ENCODE results near the gene HAAO.
"Not testable (repeated sequence)": the region's sequence is repeated elsewhere in the genome, so short reads cannot be mapped to it uniquely, and the experiment has no call there.

HAAO gene

GRCh38 chr2:42792583-42793333 lies at the start of gene HAAO:
Gene HAAO, minus strand, starts transcription at chr2:42792583. Its CDS starts 47 bp downstream, at chr2:42792536.
- Histone ChIP-seq H3K4me1 (ENCODE audit: control insufficient read depth in 2 of 2, insufficient read depth in 2 of 2, low read length in 2 of 2) (peaks cover 15 to 18% of the 10 kb centered on the region in 2 donors), H3K27ac (ENCODE audit: low read depth in 2 of 2, low read length in 2 of 2) (peak within 1 kb of the TSS; percentile 82 to 89), H3K4me3 (ENCODE audit: low read length in 2 of 2) (peak within 1 kb of the TSS; percentile 70 to 81), H3K9me3 (ENCODE audit: control insufficient read depth in 2 of 2, low read length in 2 of 2) (no peaks in the 10 kb centered on the region), H3K9ac (ENCODE audit: low read depth in 1 of 2, low read length in 2 of 2) (peak within 1 kb of the TSS; percentile 77), H3K36me3 (ENCODE audit: control insufficient read depth in 2 of 2, insufficient read depth in 2 of 2, low read length in 2 of 2) (no peaks in the 10 kb centered on the region), H3K27me3 (ENCODE audit: control insufficient read depth in 2 of 2, insufficient read depth in 2 of 2, low read length in 2 of 2) (no peaks in the 10 kb centered on the region)

GRCh38 chr2:42841344-42841743 lies 49.0 kb upstream of the HAAO start:
- Histone ChIP-seq H3K27me3 (ENCODE audit: control insufficient read depth in 2 of 2, insufficient read depth in 2 of 2, low read length in 2 of 2) (no peaks in the 10 kb centered on the region), H3K9ac (ENCODE audit: low read depth in 1 of 2, low read length in 2 of 2) (no peak overlapping the region), H3K27ac (ENCODE audit: low read depth in 2 of 2, low read length in 2 of 2) (peak overlapping the region in 1 of 2 donors; percentile 43), H3K9me3 (ENCODE audit: control insufficient read depth in 2 of 2, low read length in 2 of 2) (no peaks in the 10 kb centered on the region), H3K4me1 (ENCODE audit: control insufficient read depth in 2 of 2, insufficient read depth in 2 of 2, low read length in 2 of 2) (peaks cover 0 to 6% of the 10 kb centered on the region in 2 donors), H3K36me3 (ENCODE audit: control insufficient read depth in 2 of 2, insufficient read depth in 2 of 2, low read length in 2 of 2) (no peaks in the 10 kb centered on the region), H3K4me3 (ENCODE audit: low read length in 2 of 2) (no peak overlapping the region)

- H3K36me3 ChIP-seq (ENCODE audit: control insufficient read depth in 2 of 2, insufficient read depth in 2 of 2, low read length in 2 of 2): no peaks in the 10 kb centered on the region
- H3K4me1 ChIP-seq (ENCODE audit: control insufficient read depth in 2 of 2, insufficient read depth in 2 of 2, low read length in 2 of 2): peaks cover 0 to 6% of the 10 kb centered on the region in 2 donors
- no peaks in the 10 kb centered on the region for H3K27me3 ChIP-seq (ENCODE audit: control insufficient read depth in 2 of 2, insufficient read depth in 2 of 2, low read length in 2 of 2)
- H3K9me3 ChIP-seq (ENCODE audit: control insufficient read depth in 2 of 2, low read length in 2 of 2): no peaks in the 10 kb centered on the region
- peak overlapping the region in 1 of 2 donors; percentile 43 for H3K27ac ChIP-seq (ENCODE audit: low read depth in 2 of 2, low read length in 2 of 2)
- H3K9ac ChIP-seq (ENCODE audit: low read depth in 1 of 2, low read length in 2 of 2): no peak overlapping the region
- no peak overlapping the region for H3K4me3 ChIP-seq (ENCODE audit: low read length in 2 of 2)
Observed at GRCh38 chr2:42840760-42841159, 48.4 kb upstream of the HAAO start.

GRCh38 chr2:42839809-42840501 lies 47.6 kb upstream of the HAAO start:
- H3K4me3 ChIP-seq (ENCODE audit: low read length in 2 of 2): no peak overlapping the region
- H3K36me3 ChIP-seq (ENCODE audit: control insufficient read depth in 2 of 2, insufficient read depth in 2 of 2, low read length in 2 of 2): no peaks in the 10 kb centered on the region
- H3K9me3 ChIP-seq (ENCODE audit: control insufficient read depth in 2 of 2, low read length in 2 of 2): no peaks in the 10 kb centered on the region
- no peak overlapping the region for H3K9ac ChIP-seq (ENCODE audit: low read depth in 1 of 2, low read length in 2 of 2)
- H3K27ac ChIP-seq (ENCODE audit: low read depth in 2 of 2, low read length in 2 of 2): no peak overlapping the region
- H3K27me3 ChIP-seq (ENCODE audit: control insufficient read depth in 2 of 2, insufficient read depth in 2 of 2, low read length in 2 of 2): no peaks in the 10 kb centered on the region
- H3K4me1 ChIP-seq (ENCODE audit: control insufficient read depth in 2 of 2, insufficient read depth in 2 of 2, low read length in 2 of 2): peaks cover 0 to 6% of the 10 kb centered on the region in 2 donors

- H3K27ac ChIP-seq (ENCODE audit: low read depth in 2 of 2, low read length in 2 of 2): no peak overlapping the region
Observed at GRCh38 chr2:42838133-42838532, 45.8 kb upstream of the HAAO start.

GRCh38 chr2:42835577-42836371 lies 43.4 kb upstream of the HAAO start:
- no peak overlapping the region for H3K4me3 ChIP-seq (ENCODE audit: low read length in 2 of 2)
- no peaks in the 10 kb centered on the region for H3K9me3 ChIP-seq (ENCODE audit: control insufficient read depth in 2 of 2, low read length in 2 of 2)
- H3K36me3 ChIP-seq (ENCODE audit: control insufficient read depth in 2 of 2, insufficient read depth in 2 of 2, low read length in 2 of 2): no peaks in the 10 kb centered on the region
- H3K9ac ChIP-seq (ENCODE audit: low read depth in 1 of 2, low read length in 2 of 2): no peak overlapping the region
- H3K4me1 ChIP-seq (ENCODE audit: control insufficient read depth in 2 of 2, insufficient read depth in 2 of 2, low read length in 2 of 2): peaks cover 0 to 4% of the 10 kb centered on the region in 2 donors
- H3K27me3 ChIP-seq (ENCODE audit: control insufficient read depth in 2 of 2, insufficient read depth in 2 of 2, low read length in 2 of 2): no peaks in the 10 kb centered on the region
- peak overlapping the region in 1 of 2 donors; percentile 44 for H3K27ac ChIP-seq (ENCODE audit: low read depth in 2 of 2, low read length in 2 of 2)

More at GRCh38 chr2:42838133-42838532, 45.8 kb upstream of the HAAO start:
- Histone ChIP-seq H3K36me3 (ENCODE audit: control insufficient read depth in 2 of 2, insufficient read depth in 2 of 2, low read length in 2 of 2) (no peaks in the 10 kb centered on the region), H3K4me3 (ENCODE audit: low read length in 2 of 2) (no peak overlapping the region), H3K27me3 (ENCODE audit: control insufficient read depth in 2 of 2, insufficient read depth in 2 of 2, low read length in 2 of 2) (no peaks in the 10 kb centered on the region), H3K9me3 (ENCODE audit: control insufficient read depth in 2 of 2, low read length in 2 of 2) (no peaks in the 10 kb centered on the region), H3K9ac (ENCODE audit: low read depth in 1 of 2, low read length in 2 of 2) (no peak overlapping the region), H3K4me1 (ENCODE audit: control insufficient read depth in 2 of 2, insufficient read depth in 2 of 2, low read length in 2 of 2) (peaks cover 0 to 6% of the 10 kb centered on the region in 2 donors)

- H3K4me1 ChIP-seq (ENCODE audit: control insufficient read depth in 2 of 2, insufficient read depth in 2 of 2, low read length in 2 of 2): peaks cover 0 to 1% of the 10 kb centered on the region in 2 donors
- no peak overlapping the region for H3K9ac ChIP-seq (ENCODE audit: low read depth in 1 of 2, low read length in 2 of 2)
- no peaks in the 10 kb centered on the region for H3K9me3 ChIP-seq (ENCODE audit: control insufficient read depth in 2 of 2, low read length in 2 of 2)
- H3K4me3 ChIP-seq (ENCODE audit: low read length in 2 of 2): no peak overlapping the region
- H3K36me3 ChIP-seq (ENCODE audit: control insufficient read depth in 2 of 2, insufficient read depth in 2 of 2, low read length in 2 of 2): no peaks in the 10 kb centered on the region
- no peaks in the 10 kb centered on the region for H3K27me3 ChIP-seq (ENCODE audit: control insufficient read depth in 2 of 2, insufficient read depth in 2 of 2, low read length in 2 of 2)
- no peak overlapping the region for H3K27ac ChIP-seq (ENCODE audit: low read depth in 2 of 2, low read length in 2 of 2)
Observed at GRCh38 chr2:42834161-42834560, 41.8 kb upstream of the HAAO start.

- Histone ChIP-seq H3K9me3 (ENCODE audit: control insufficient read depth in 2 of 2, low read length in 2 of 2) (no peaks in the 10 kb centered on the region), H3K27ac (ENCODE audit: low read depth in 2 of 2, low read length in 2 of 2) (no peak overlapping the region), H3K27me3 (ENCODE audit: control insufficient read depth in 2 of 2, insufficient read depth in 2 of 2, low read length in 2 of 2) (no peaks in the 10 kb centered on the region), H3K9ac (ENCODE audit: low read depth in 1 of 2, low read length in 2 of 2) (no peak overlapping the region), H3K36me3 (ENCODE audit: control insufficient read depth in 2 of 2, insufficient read depth in 2 of 2, low read length in 2 of 2) (no peaks in the 10 kb centered on the region), H3K4me1 (ENCODE audit: control insufficient read depth in 2 of 2, insufficient read depth in 2 of 2, low read length in 2 of 2) (peaks cover 8 to 13% of the 10 kb centered on the region in 2 donors), H3K4me3 (ENCODE audit: low read length in 2 of 2) (no peak overlapping the region)
Observed at GRCh38 chr2:42832289-42832634, 39.9 kb upstream of the HAAO start.

GRCh38 chr2:42831575-42832288 lies 39.3 kb upstream of the HAAO start:
- H3K9ac ChIP-seq (ENCODE audit: low read depth in 1 of 2, low read length in 2 of 2); H3K27me3 ChIP-seq (ENCODE audit: control insufficient read depth in 2 of 2, insufficient read depth in 2 of 2, low read length in 2 of 2); H3K9me3 ChIP-seq (ENCODE audit: control insufficient read depth in 2 of 2, low read length in 2 of 2); H3K4me3 ChIP-seq (ENCODE audit: low read length in 2 of 2); H3K27ac ChIP-seq (ENCODE audit: low read depth in 2 of 2, low read length in 2 of 2); H3K36me3 ChIP-seq (ENCODE audit: control insufficient read depth in 2 of 2, insufficient read depth in 2 of 2, low read length in 2 of 2): not testable (repeated sequence)
- H3K4me1 ChIP-seq (ENCODE audit: control insufficient read depth in 2 of 2, insufficient read depth in 2 of 2, low read length in 2 of 2): peaks cover 8 to 13% of the 10 kb centered on the region in 2 donors

Data from mucosa of rectum (tissue), 2 donors.